ENCODE data around the gene CIAO3. TPM values are rescaled to one million over a fixed set of nuclear protein-coding genes. Genes with fewer than 3 reads are reported as not detected.

The CIAO3 gene
- total and polyA plus RNA-seq, 3 donors from 2014 or later = 28.9 to 59.0 (median 58.0) TPM

DNA sequence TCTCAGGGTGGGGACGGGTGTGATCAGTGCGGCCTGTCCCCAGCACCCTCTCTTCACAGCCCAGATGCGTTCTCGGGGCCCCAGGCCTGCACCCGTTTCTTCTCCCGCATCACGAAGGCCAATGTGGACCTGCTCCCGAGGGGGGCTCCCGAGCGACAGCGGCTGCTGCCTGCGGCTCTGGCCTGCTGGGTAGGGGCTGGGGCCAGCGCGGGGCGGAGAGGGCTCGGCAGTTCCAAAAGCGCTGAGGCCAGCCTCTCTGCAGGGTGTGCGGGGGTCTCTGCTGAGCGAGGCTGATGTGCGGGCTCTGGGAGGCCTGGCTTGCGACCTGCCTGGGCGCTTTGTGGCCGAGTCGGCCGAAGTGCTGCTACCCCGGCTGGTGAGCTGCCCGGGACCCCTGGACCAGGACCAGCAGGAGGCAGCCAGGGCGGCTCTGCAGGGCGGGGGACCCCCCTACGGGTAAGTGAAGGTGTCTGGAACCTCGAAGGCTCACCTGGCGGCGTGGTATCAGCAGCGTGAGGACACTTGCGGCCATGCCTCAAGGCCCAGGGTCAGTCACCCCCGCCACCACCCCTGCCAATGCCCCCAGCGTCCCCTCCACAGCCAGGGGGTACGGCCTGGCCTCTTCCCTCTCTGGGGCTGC lies 24.2 kb upstream of the CIAO3 start:
- no peak overlapping the region for H3K4me3 ChIP-seq
- no peak overlapping the region for H3K27ac ChIP-seq
- WGBS, 2 donors = 85 to 91% methylated on average over 5 to 38 of the region's 38 CpGs
- no peaks in the 10 kb centered on the region for H3K27me3 ChIP-seq
- H3K36me3 ChIP-seq (ENCODE audit: low read depth, missing control alignments) = no peaks in the 10 kb centered on the region
- intact Hi-C loops (cut with DNase I; ENCODE audit: low total_unique reads) = no loop called here
- H3K4me1 ChIP-seq = no peaks in the 10 kb centered on the region
- DNase-seq = no peak
- H3K9me3 ChIP-seq = no peaks in the 10 kb centered on the region
- no peak for TF ChIP-seq CTCF (IDR thresholded peaks at IDR 0.05)
- no peak for TF ChIP-seq POLR2A (IDR thresholded peaks at IDR 0.05)

DNA sequence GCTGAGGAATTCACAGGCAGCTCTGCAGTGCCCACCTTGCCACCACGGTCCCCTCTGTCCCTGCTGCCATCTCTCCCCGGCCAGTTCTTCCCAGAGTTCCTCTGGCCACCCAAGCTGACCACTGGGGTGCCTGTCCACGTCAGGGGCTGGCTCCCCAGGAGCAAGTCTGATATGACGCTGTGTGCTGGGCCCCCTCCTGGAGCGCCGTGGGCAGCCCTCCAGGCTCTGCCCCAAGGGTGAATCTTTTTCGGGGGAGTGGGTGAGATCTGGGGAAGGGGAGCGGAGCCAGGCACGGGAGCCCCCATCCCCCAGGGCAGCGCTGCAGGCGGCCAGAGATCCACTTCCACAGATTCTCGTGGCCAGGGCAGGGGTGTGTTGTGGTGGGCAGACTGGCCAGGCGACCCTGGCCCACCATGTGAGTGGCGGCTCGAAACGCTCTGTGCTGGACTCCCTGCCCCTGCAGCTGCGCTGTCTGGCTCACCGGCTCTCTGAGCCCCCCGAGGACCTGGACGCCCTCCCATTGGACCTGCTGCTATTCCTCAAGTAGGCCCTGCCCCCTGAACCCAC lies 23.5 kb upstream of the CIAO3 start:
- WGBS, 2 donors = 57% methylated on average over 13 to 20 of the region's 20 CpGs
- DNase-seq = no peak
- intact Hi-C loops (cut with DNase I; ENCODE audit: low total_unique reads) = no loop called here
- Histone ChIP-seq H3K4me1 (no peaks in the 10 kb centered on the region), H3K9me3 (no peaks in the 10 kb centered on the region), H3K4me3 (no peak overlapping the region), H3K36me3 (ENCODE audit: low read depth, missing control alignments) (no peaks in the 10 kb centered on the region), H3K27ac (no peak overlapping the region), H3K27me3 (no peaks in the 10 kb centered on the region)
- TF ChIP-seq CTCF (IDR thresholded peaks at IDR 0.05) = no peak
- no peak for TF ChIP-seq POLR2A (IDR thresholded peaks at IDR 0.05)

- WGBS, 2 donors = 69 to 77% methylated on average over 7 to 16 of the region's 21 CpGs
- no peak for TF ChIP-seq POLR2A (IDR thresholded peaks at IDR 0.05)
- no peak for TF ChIP-seq CTCF (IDR thresholded peaks at IDR 0.05)
- H3K27me3 ChIP-seq = no peaks in the 10 kb centered on the region
- no peaks in the 10 kb centered on the region for H3K36me3 ChIP-seq (ENCODE audit: low read depth, missing control alignments)
- no peak overlapping the region for H3K27ac ChIP-seq
- intact Hi-C loops (cut with DNase I; ENCODE audit: low total_unique reads) = no loop called here
- no peak for DNase-seq
- H3K4me3 ChIP-seq = no peak overlapping the region
- no peaks in the 10 kb centered on the region for H3K9me3 ChIP-seq
- H3K4me1 ChIP-seq = no peaks in the 10 kb centered on the region
Measured at GRCh38 chr16:763369-764183, 22.8 kb upstream of the CIAO3 start.

DNA sequence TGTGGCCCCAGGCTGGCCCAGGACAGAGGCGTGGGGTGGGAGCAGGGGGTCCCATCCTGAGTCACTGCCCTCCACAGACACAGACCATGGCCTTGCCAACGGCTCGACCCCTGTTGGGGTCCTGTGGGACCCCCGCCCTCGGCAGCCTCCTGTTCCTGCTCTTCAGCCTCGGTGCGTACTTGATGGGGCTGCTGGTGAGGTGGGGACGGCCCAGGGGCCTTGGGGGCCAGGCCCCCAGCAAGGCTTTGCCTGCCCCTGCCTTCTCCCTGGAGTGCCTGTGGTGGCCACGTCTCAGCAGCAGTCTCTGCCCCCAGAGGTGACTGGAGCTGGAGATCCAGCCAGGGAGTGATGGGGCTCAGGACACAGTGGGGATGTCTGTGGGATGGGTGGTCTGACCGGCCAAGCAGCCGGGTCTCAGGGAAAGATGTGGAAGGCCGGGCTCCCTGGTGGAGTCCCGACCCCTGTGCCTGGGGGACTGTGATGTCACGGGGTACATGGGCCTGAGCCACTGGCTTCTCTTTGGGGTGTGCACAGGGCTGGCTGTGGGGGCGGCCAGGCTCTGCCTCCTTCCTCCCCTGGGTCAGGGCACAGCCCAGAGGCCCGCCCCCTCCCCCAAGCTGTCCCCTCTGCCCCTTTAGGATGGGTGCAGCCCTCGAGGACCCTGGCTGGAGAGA lies 21.9 kb upstream of the CIAO3 start:
- Histone ChIP-seq H3K36me3 (ENCODE audit: low read depth, missing control alignments) (no peaks in the 10 kb centered on the region), H3K4me3 (no peak overlapping the region), H3K9me3 (no peaks in the 10 kb centered on the region), H3K27ac (no peak overlapping the region), H3K4me1 (no peaks in the 10 kb centered on the region), H3K27me3 (no peaks in the 10 kb centered on the region)
- no peak for DNase-seq
- TF ChIP-seq CTCF (IDR thresholded peaks at IDR 0.05) (no peak), POLR2A (IDR thresholded peaks at IDR 0.05) (no peak)
- intact Hi-C loops (cut with DNase I; ENCODE audit: low total_unique reads) = no loop called here
- WGBS, 2 donors = 83 to 100% methylated on average over 1 to 17 of the region's 17 CpGs

Data from testis (tissue), 3 donors.